Naive thymus-derived CD4-positive, alpha-beta T cell (primary cell): Measurements from ENCODE around the gene S100A8. TPM values are rescaled to one million over a fixed set of nuclear protein-coding genes. Genes with fewer than 3 reads are reported as not detected.

ENCODE experiments used
- ATAC-seq: fragments of 150-1000 bp; cut with Tn5 transposase; 2 replicates; pipeline ENCODE4 v1.10.0; 2021; ENCODE audit warnings: mild to moderate bottlenecking, moderate library complexity
- CTCF ChIA-PET: fragments of 350-600 bp; sonication (Branson Sonifier 250); formaldehyde crosslinking; loops from one replicate; lab custom pipeline; 2021; ENCODE audit warnings: antibody characterized with exemption; lab: Charles Lee
- POLR2A ChIA-PET: fragments of 350-600 bp; sonication (Branson Sonifier 250); formaldehyde crosslinking; loops from one replicate; lab custom pipeline; 2021; ENCODE audit warnings: antibody characterized with exemption, inconsistent platforms; lab: Charles Lee
- DNase-seq, 9 donors: peaks; one replicate each; pipeline versions ENCODE4 v3.0.0 to v3.0.0-alpha.2; 2020 to 2022; ENCODE audit warnings: mixed read lengths in 1 of 9
- H3K27ac ChIP-seq: one replicate; pipeline ENCODE4 v1.7.0; 2013; ENCODE audit warnings: mild to moderate bottlenecking, low read depth, low read length, moderate library complexity
- H3K27me3 ChIP-seq, 2 donors: one replicate each; pipeline ENCODE4 v1.7.0; 2013; ENCODE audit warnings: low read length in 2 of 2, mild to moderate bottlenecking in 2 of 2, moderate library complexity in 2 of 2; ENCODE audit not compliant: control insufficient read depth in 2 of 2, insufficient read depth in 2 of 2
- H3K36me3 ChIP-seq, 3 experiments: 1 replicate in 2 of 3; 2 replicates in 1 of 3; pipeline ENCODE4 v1.7.0; 2013; ENCODE audit warnings: low read length in 3 of 3, mild to moderate bottlenecking in 3 of 3, moderate library complexity in 1 of 3; ENCODE audit not compliant: insufficient read depth in 3 of 3, control insufficient read depth in 2 of 3
- H3K4me1 ChIP-seq, 2 donors: one replicate each; pipeline ENCODE4 v1.7.0; 2013; ENCODE audit warnings: low read length in 2 of 2, mild to moderate bottlenecking in 2 of 2, moderate library complexity in 1 of 2; ENCODE audit not compliant: control insufficient read depth in 2 of 2, insufficient read depth in 2 of 2
- H3K4me3 ChIP-seq: 2 replicates; pipeline ENCODE4 v1.7.0; 2013; ENCODE audit warnings: mild to moderate bottlenecking, low read length
- H3K9me3 ChIP-seq, 3 experiments: 1 replicate in 2 of 3; 2 replicates in 1 of 3; pipeline ENCODE4 v1.7.0; 2013; ENCODE audit warnings: low read length in 3 of 3; ENCODE audit not compliant: control insufficient read depth in 2 of 3
- H3K27ac Mint-ChIP-seq, 9 donors: one replicate each; pipeline ENCODE4 v1.8.0; 2020 to 2022; ENCODE audit warnings: mixed read lengths in 9 of 9, mild to moderate bottlenecking in 8 of 9, moderate library complexity in 5 of 9, inconsistent platforms in 2 of 9
- H3K27me3 Mint-ChIP-seq, 5 donors: one replicate each; pipeline ENCODE4 v1.8.0; 2021 to 2022; ENCODE audit warnings: mixed read lengths in 5 of 5, mild to moderate bottlenecking in 1 of 5
- H3K36me3 Mint-ChIP-seq, 5 donors: one replicate each; pipeline ENCODE4 v1.8.0; 2020 to 2022; ENCODE audit warnings: mixed read lengths in 5 of 5, mild to moderate bottlenecking in 3 of 5, inconsistent platforms in 1 of 5
- H3K4me1 Mint-ChIP-seq, 7 donors: one replicate each; pipeline ENCODE4 v1.8.0; 2020 to 2022; ENCODE audit warnings: mixed read lengths in 7 of 7, mild to moderate bottlenecking in 3 of 7, inconsistent platforms in 1 of 7
- H3K4me3 Mint-ChIP-seq, 10 donors: one replicate each; pipeline ENCODE4 v1.8.0; 2020 to 2022; ENCODE audit warnings: mild to moderate bottlenecking in 10 of 10, mixed read lengths in 10 of 10, moderate library complexity in 6 of 10, inconsistent platforms in 2 of 10
- H3K9me3 Mint-ChIP-seq, 11 donors: one replicate each; pipeline ENCODE4 v1.8.0; 2020 to 2022; ENCODE audit warnings: mixed read lengths in 11 of 11, mild to moderate bottlenecking in 4 of 11, inconsistent platforms in 1 of 11, moderate library complexity in 1 of 11
- intact Hi-C, 2 donors: fragments of 100-400 bp; cut with micrococcal nuclease; formaldehyde crosslinking; loops; one replicate each; pipeline ENCODE4 v1.15.1; 2023
- polyA plus RNA-seq, 2 donors: library from polyadenylated mRNA; unstranded; fragments of 300-500 nt; fragmentation: Illumina TruSeq; gene quantifications; one replicate each; pipeline ENCODE4 v1.2.3, GENCODE V29; 2021
- total RNA-seq, 6 experiments: library from RNA in 5 of 6; stranded (reverse) in 5 of 6; gene quantifications; 1 replicate in 5 of 6; 2 replicates in 1 of 6; pipeline ENCODE4 v1.2.3 and lab custom pipeline; 2021 to 2026

The S100A8 gene
- total and polyA plus RNA-seq, 7 experiments from 2014 or later = 1.3 to 1,624 (median 6.7) TPM; not detected in 1

- ChIA-PET POLR2A (no interaction called here), CTCF (no interaction called here)
- H3K27ac Mint-ChIP-seq = peak overlapping the region in 1 of 9 donors; percentile 77
- no peak overlapping the region for H3K27ac ChIP-seq
- no peaks in the 10 kb centered on the region for H3K27me3 ChIP-seq
- H3K4me1 ChIP-seq = peaks cover 0 to 16% of the 10 kb centered on the region in 2 donors
- peak overlapping the region in 1 of 10 donors; percentile 35 for H3K4me3 Mint-ChIP-seq
- H3K27me3 Mint-ChIP-seq = peaks cover 0 to 12% (median 0%) of the 10 kb centered on the region in 5 donors
- no peaks in the 10 kb centered on the region for H3K9me3 Mint-ChIP-seq
- H3K36me3 ChIP-seq = no peaks in the 10 kb centered on the region
- peaks cover 15 to 26% (median 24%) of the 10 kb centered on the region in 7 donors for H3K4me1 Mint-ChIP-seq
- peaks cover 0 to 6% (median 0%) of the 10 kb centered on the region in 5 donors for H3K36me3 Mint-ChIP-seq
- intact Hi-C loops = no loop called here
- DNase-seq = no peak
- no peak overlapping the region for H3K4me3 ChIP-seq
- no peaks in the 10 kb centered on the region for H3K9me3 ChIP-seq
- ATAC-seq = peak; percentile 12
Observed at GRCh38 chr1:153360592-153361479, 30.0 kb downstream of the S100A8 start.

- H3K36me3 ChIP-seq = no peaks in the 10 kb centered on the region
- no peak overlapping the region for H3K4me3 ChIP-seq
- Mint-ChIP-seq H3K27me3 (peaks cover 0 to 12% (median 0%) of the 10 kb centered on the region in 5 donors), H3K9me3 (no peaks in the 10 kb centered on the region), H3K4me3 (peak overlapping the region in 1 of 10 donors; percentile 35), H3K27ac (peak overlapping the region in 1 of 9 donors; percentile 52), H3K4me1 (peaks cover 15 to 26% (median 24%) of the 10 kb centered on the region in 7 donors), H3K36me3 (peaks cover 0 to 6% (median 0%) of the 10 kb centered on the region in 5 donors)
- intact Hi-C loops = no loop called here
- ChIA-PET CTCF (no interaction called here), POLR2A (interaction anchor here (0.6 kb wide), 1 partner anchor 92 kb away, joined by 5 read pairs; no protein-coding TSS in a partner anchor)
- H3K27me3 ChIP-seq = no peaks in the 10 kb centered on the region
- H3K9me3 ChIP-seq = no peaks in the 10 kb centered on the region
- peaks cover 0 to 16% of the 10 kb centered on the region in 2 donors for H3K4me1 ChIP-seq
- DNase-seq (no peak), ATAC-seq (no peak)
- H3K27ac ChIP-seq = no peak overlapping the region
Observed at GRCh38 chr1:153360190-153360589, 30.7 kb downstream of the S100A8 start.

GRCh38 chr1:153359241-153359640 is 31.6 kb downstream of the S100A8 start:
- Mint-ChIP-seq H3K27ac (no peak overlapping the region), H3K9me3 (no peaks in the 10 kb centered on the region), H3K4me3 (no peak overlapping the region), H3K36me3 (peaks cover 0 to 6% (median 0%) of the 10 kb centered on the region in 5 donors), H3K27me3 (peaks cover 0 to 9% (median 0%) of the 10 kb centered on the region in 5 donors), H3K4me1 (peaks cover 15 to 26% (median 24%) of the 10 kb centered on the region in 7 donors)
- Histone ChIP-seq H3K9me3 (no peaks in the 10 kb centered on the region), H3K27ac (no peak overlapping the region), H3K4me3 (no peak overlapping the region), H3K4me1 (peaks cover 0 to 16% of the 10 kb centered on the region in 2 donors), H3K36me3 (no peaks in the 10 kb centered on the region), H3K27me3 (no peaks in the 10 kb centered on the region)
- DNase-seq (no peak), ATAC-seq (no peak)
- ChIA-PET CTCF (no interaction called here), POLR2A (interaction anchor here (0.6 kb wide), 1 partner anchor 93 kb away, joined by 5 read pairs; no protein-coding TSS in a partner anchor)
- intact Hi-C loops = loop anchor here in 1 of 2 donors (10.0 kb wide), 1 partner anchor 276 kb away; the partner anchor contains the start of gene CHTOP

GRCh38 chr1:153358691-153358975 is 32.2 kb downstream of the S100A8 start:
- ChIA-PET POLR2A (no interaction called here), CTCF (no interaction called here)
- Mint-ChIP-seq H3K27me3 (peaks cover 0 to 9% (median 0%) of the 10 kb centered on the region in 5 donors), H3K27ac (peak overlapping the region in 1 of 9 donors; percentile 41), H3K4me3 (peak overlapping the region in 1 of 10 donors; percentile 60), H3K4me1 (peaks cover 15 to 26% (median 24%) of the 10 kb centered on the region in 7 donors), H3K36me3 (peaks cover 0 to 6% (median 0%) of the 10 kb centered on the region in 5 donors), H3K9me3 (no peaks in the 10 kb centered on the region)
- no peak for ATAC-seq
- Histone ChIP-seq H3K27me3 (no peaks in the 10 kb centered on the region), H3K4me1 (peaks cover 0 to 16% of the 10 kb centered on the region in 2 donors), H3K27ac (no peak overlapping the region), H3K4me3 (no peak overlapping the region), H3K36me3 (no peaks in the 10 kb centered on the region), H3K9me3 (no peaks in the 10 kb centered on the region)
- no peak for DNase-seq
- intact Hi-C loops = loop anchor here in 1 of 2 donors (10.0 kb wide), 1 partner anchor 276 kb away; the partner anchor contains the start of gene CHTOP

- H3K36me3 Mint-ChIP-seq = peaks cover 0 to 6% (median 0%) of the 10 kb centered on the region in 5 donors
- no peak for ATAC-seq
- DNase-seq = no peak
- Histone ChIP-seq H3K36me3 (no peaks in the 10 kb centered on the region), H3K4me3 (no peak within 1 kb of the TSS), H3K27ac (no peak within 1 kb of the TSS), H3K9me3 (no peaks in the 10 kb centered on the region), H3K27me3 (no peaks in the 10 kb centered on the region), H3K4me1 (peaks cover 0 to 16% of the 10 kb centered on the region in 2 donors)
- POLR2A ChIA-PET = no interaction called here
- H3K27me3 Mint-ChIP-seq = peaks cover 0 to 5% (median 0%) of the 10 kb centered on the region in 5 donors
- CTCF ChIA-PET = interaction anchor here (0.7 kb wide), 1 partner anchor 786 kb away, joined by 3 read pairs; no protein-coding TSS in a partner anchor
- H3K4me3 Mint-ChIP-seq = peak within 1 kb of the TSS in 9 of 10 donors; percentile 5 to 60 (median 37)
- intact Hi-C loops = loop anchor here in 1 of 2 donors (10.0 kb wide), 1 partner anchor 277 kb away; the partner anchor contains the start of gene CHTOP
- no peaks in the 10 kb centered on the region for H3K9me3 Mint-ChIP-seq
- peaks cover 15 to 26% (median 24%) of the 10 kb centered on the region in 7 donors for H3K4me1 Mint-ChIP-seq
- peak within 1 kb of the TSS in 7 of 9 donors; percentile 10 to 83 (median 29) for H3K27ac Mint-ChIP-seq
Observed at GRCh38 chr1:153357853-153358690, 32.8 kb downstream of the S100A8 start, which contains the start of gene S100A9. S100A9 (plus strand) TSS chr1:153357854; CDS start chr1:153358284, 430 bp downstream.
